ENCODE measurements around the gene SLC35F1. TPM values are rescaled to one million over a fixed set of nuclear protein-coding genes. Genes with fewer than 3 reads are reported as not detected.

Gene SLC35F1
- total RNA-seq, 4 donors from 2014 or later, result 5.4 to 8.1 (median 6.5) TPM

DNA sequence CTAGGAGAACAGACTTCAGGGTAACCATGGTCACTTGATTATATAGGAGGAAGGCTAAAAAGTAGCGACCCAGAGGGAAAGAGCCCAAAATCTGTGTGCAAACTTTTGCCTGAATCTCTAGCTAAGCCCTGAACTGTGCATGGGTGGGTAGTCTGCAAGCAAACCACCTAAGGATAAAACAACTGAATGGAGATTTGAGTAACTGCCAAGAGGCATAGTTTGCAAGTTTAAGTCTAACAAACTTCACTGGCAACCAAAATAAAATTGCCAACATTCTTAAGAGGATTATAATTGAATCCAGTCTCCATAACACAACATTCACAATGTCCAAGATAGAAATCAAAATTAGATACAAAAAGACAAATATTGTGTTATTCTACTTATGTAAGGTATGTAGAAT is 449.0 kb downstream of the SLC35F1 start:
- Histone ChIP-seq H3K4me1 (peaks cover 2 to 31% (median 21%) of the 10 kb centered on the region in 4 donors), H3K9me3 (no peaks in the 10 kb centered on the region), H3K4me3 (no peak overlapping the region), H3K27ac (replicated peaks in 1 of 4) (peak overlapping the region in 1 of 4 donors; percentile 16), H3K27me3 (no peaks in the 10 kb centered on the region), H3K36me3 (no peaks in the 10 kb centered on the region)
- intact Hi-C loops (cut with DNase I), result no loop called here
- TF ChIP-seq POLR2AphosphoS5 (IDR thresholded peaks at IDR 0.05) (no peak), POLR2A (IDR thresholded peaks at IDR 0.05; ENCODE audit: low read depth) (no peak), EP300 (IDR thresholded peaks at IDR 0.05) (no peak)
- TF ChIP-seq, protein P1, sequence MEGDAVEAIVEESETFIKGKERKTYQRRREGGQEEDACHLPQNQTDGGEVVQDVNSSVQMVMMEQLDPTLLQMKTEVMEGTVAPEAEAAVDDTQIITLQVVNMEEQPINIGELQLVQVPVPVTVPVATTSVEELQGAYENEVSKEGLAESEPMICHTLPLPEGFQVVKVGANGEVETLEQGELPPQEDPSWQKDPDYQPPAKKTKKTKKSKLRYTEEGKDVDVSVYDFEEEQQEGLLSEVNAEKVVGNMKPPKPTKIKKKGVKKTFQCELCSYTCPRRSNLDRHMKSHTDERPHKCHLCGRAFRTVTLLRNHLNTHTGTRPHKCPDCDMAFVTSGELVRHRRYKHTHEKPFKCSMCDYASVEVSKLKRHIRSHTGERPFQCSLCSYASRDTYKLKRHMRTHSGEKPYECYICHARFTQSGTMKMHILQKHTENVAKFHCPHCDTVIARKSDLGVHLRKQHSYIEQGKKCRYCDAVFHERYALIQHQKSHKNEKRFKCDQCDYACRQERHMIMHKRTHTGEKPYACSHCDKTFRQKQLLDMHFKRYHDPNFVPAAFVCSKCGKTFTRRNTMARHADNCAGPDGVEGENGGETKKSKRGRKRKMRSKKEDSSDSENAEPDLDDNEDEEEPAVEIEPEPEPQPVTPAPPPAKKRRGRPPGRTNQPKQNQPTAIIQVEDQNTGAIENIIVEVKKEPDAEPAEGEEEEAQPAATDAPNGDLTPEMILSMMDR (IDR thresholded peaks at IDR 0.05), result no peak
- DNase-seq (ENCODE audit: extremely low spot score), result no peak
- 86% methylated on average over 1 of the region's 1 CpG for WGBS

DNA sequence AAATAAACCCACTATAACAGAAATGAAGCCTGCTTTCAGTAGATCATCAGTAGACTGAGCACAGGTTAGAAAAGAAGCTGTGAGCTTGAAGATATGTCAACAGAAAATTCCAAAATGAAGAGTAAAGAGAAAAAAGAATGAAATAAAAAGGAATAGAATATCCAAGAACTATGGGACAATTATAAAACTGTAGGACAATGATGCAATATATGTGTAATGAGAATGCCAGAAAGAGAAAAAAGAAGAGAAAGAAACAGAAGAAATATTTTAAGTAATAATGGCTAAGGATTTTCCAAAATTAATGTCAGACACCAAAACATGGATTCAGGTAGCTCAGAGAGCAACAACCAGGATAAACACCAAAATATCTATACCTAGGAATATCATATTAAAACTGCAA is 449.6 kb downstream of the SLC35F1 start:
- no peak for TF ChIP-seq POLR2AphosphoS5 (IDR thresholded peaks at IDR 0.05)
- no peak for TF ChIP-seq EP300 (IDR thresholded peaks at IDR 0.05)
- TF ChIP-seq, protein P1 (IDR thresholded peaks at IDR 0.05), result no peak
- TF ChIP-seq POLR2A (IDR thresholded peaks at IDR 0.05; ENCODE audit: low read depth), result no peak
- H3K27ac ChIP-seq (replicated peaks in 1 of 4), result no peak overlapping the region
- DNase-seq (ENCODE audit: extremely low spot score), result no peak
- no peak overlapping the region for H3K4me3 ChIP-seq
- no peaks in the 10 kb centered on the region for H3K36me3 ChIP-seq
- no peaks in the 10 kb centered on the region for H3K27me3 ChIP-seq
- H3K9me3 ChIP-seq, result no peaks in the 10 kb centered on the region
- intact Hi-C loops (cut with DNase I), result no loop called here
- peaks cover 0 to 25% (median 14%) of the 10 kb centered on the region in 4 donors for H3K4me1 ChIP-seq

Other genes starting within 250 kb of the SLC35F1 start
- gene NUS1, start 231.8 kb upstream of the SLC35F1 start, total RNA-seq, result 10 to 100 TPM; 20.4 to 28.2 (median 22.9) TPM

All from esophagus muscularis mucosa (tissue), 4 donors.